Activated naive CD8-positive, alpha-beta T cell treated with anti-CD3 and anti-CD28 coated beads, Interleukin-2, amount 10 ng/mL, durations not matched to agents 7 days and 5 days (primary cell): ENCODE data around the gene DCTN1. TPM values are rescaled to one million over a fixed set of nuclear protein-coding genes. Genes with fewer than 3 reads are reported as not detected.
"Not testable (repeated sequence)": the region's sequence is repeated elsewhere in the genome, so short reads cannot be mapped to it uniquely, and the experiment has no call there.

ENCODE experiments used
- ATAC-seq: fragments of 150-1000 bp; cut with Tn5 transposase; one replicate; pipeline ENCODE4 v1.10.0; 2021; ENCODE audit warnings: low read depth, moderate library complexity
- POLR2A ChIA-PET: fragments of 350-600 bp; sonication (Branson Sonifier 250); formaldehyde crosslinking; loops from one replicate; lab custom pipeline; 2021; ENCODE audit warnings: antibody characterized with exemption; lab: Charles Lee
- DNase-seq: peaks from one replicate; pipeline ENCODE4 v3.0.0; 2021
- H3K27ac Mint-ChIP-seq: one replicate; pipeline ENCODE4 v1.8.0; 2022; ENCODE audit warnings: mild to moderate bottlenecking, mixed read lengths
- H3K27me3 Mint-ChIP-seq: one replicate; pipeline ENCODE4 v1.8.0; 2022; ENCODE audit warnings: mild to moderate bottlenecking, moderate library complexity, mixed read lengths
- H3K36me3 Mint-ChIP-seq: one replicate; pipeline ENCODE4 v1.8.0; 2021; ENCODE audit warnings: mild to moderate bottlenecking, mixed read lengths
- H3K4me1 Mint-ChIP-seq: one replicate; pipeline ENCODE4 v1.8.0; 2021; ENCODE audit warnings: mixed read lengths
- H3K4me3 Mint-ChIP-seq: one replicate; pipeline ENCODE4 v1.8.0; 2022; ENCODE audit warnings: mild to moderate bottlenecking, moderate library complexity, mixed read lengths
- H3K9me3 Mint-ChIP-seq: one replicate; pipeline ENCODE4 v1.8.0; 2021; ENCODE audit warnings: mixed read lengths
- total RNA-seq, 2 experiments: library from RNA; stranded (reverse); gene quantifications; one replicate each; pipeline ENCODE4 v1.2.3, GENCODE V29; 2021

The DCTN1 gene
- 100 to 1,000 TPM; 111 to 113 TPM for total RNA-seq

DNA sequence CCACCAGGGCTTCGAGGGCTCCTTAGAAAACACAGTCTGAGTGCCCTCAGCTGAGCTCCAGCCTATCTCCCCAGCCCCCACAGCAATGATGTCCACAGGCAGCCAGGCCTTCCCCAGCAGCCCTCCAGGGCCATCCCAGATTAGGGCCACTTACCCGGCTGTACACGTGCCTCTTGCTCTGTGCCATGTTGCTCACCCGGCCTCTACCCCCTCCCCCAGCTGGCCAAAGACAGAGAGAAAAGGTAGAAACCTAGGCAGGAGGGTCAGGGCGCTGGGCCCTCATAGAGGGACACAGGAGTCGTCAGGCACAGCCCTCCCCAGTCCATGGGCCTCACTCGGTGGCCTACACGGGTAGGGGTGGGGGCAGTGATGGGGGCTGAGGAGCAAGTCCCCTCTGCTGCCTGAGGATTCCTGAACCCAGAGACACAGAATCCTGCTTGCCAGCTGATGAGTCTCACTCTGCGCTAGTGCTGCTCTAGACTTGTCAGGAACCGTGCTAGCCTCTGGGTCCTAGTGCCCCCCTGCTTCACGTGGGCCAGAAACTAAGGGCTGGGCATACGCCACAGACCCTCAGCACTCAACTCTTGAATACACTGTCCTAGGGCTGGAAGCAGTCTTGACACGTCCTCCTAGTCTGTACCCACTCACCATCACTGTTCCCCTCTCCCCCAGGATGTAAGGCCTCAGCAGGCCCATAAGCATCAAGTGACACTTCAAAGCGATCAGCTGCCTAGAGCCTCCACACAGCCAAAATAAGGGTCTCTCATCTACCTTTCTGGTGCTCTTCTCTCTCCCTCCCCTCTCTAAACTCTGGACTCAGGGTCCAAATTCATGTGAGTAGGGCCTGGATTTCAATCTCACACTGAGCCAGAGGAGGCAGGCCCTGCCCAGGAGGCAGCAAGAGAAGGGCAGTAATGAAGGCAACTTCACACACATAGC, at the start of gene DCTN1:
TSS of gene DCTN1 (minus strand) at position 461 of the 939 bp plus-strand sequence. CDS start at position 187, 274 bp downstream.
- H3K4me3 Mint-ChIP-seq = peak within 1 kb of the TSS; percentile 15
- peak within 1 kb of the TSS; percentile 35 for H3K27ac Mint-ChIP-seq
- peak; percentile 42 for DNase-seq
- POLR2A ChIA-PET = no interaction called here
- peak; percentile 75 for ATAC-seq
- H3K4me1 Mint-ChIP-seq = peaks cover 38% of the 10 kb centered on the region
- no peaks in the 10 kb centered on the region for H3K9me3 Mint-ChIP-seq
- no peaks in the 10 kb centered on the region for H3K27me3 Mint-ChIP-seq
- peaks cover 12% of the 10 kb centered on the region for H3K36me3 Mint-ChIP-seq

DNA sequence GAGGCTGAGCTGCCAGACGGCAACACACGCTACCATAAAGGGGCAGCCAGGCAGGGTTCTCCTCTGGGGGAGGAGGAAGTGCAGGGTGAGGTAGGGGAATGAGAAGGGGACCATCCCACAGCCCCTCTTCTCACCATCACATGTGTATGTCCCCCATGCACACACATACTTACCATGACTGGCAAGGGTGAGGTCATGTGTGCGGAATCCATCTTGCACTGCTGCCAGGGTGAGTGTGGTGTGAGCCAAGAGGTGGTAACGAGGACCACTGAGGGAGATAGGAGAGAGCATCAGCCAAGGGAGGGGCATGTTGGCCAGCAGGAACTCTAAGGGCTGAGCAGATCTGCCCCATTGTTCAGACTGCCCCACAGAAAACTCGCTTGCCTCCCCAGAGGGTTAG, 48.6 kb upstream of the DCTN1 start:
- Mint-ChIP-seq H3K27me3 (no peaks in the 10 kb centered on the region), H3K4me3 (no peak overlapping the region), H3K4me1 (peaks cover 2% of the 10 kb centered on the region), H3K36me3 (peaks cover 10% of the 10 kb centered on the region), H3K27ac (no peak overlapping the region), H3K9me3 (no peaks in the 10 kb centered on the region)
- no peak for ATAC-seq
- POLR2A ChIA-PET = no interaction called here
- no peak for DNase-seq

DNA sequence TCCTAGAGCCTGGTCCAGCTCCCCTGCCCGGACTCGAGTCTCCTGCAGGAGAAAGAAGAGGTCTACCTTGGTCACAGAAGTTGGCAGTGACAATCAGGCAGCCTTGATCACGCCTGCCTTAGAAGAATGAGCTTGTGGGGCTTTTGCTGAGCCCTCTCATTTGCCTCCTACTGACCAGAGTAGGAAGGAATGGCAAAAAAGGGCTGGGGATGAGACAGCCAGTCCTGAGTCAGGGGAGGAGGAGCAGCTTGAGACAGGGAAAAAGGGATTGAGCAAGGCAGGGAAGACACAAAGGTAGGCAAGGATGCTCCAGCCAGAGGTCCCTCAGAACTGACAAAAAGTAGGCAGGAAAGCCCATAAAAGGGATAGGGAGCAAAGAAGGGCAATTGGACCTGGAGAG, 47.4 kb upstream of the DCTN1 start:
- H3K4me1 Mint-ChIP-seq = peaks cover 13% of the 10 kb centered on the region
- no peak overlapping the region for H3K4me3 Mint-ChIP-seq
- H3K9me3 Mint-ChIP-seq = no peaks in the 10 kb centered on the region
- POLR2A ChIA-PET = interaction anchor here (0.5 kb wide), 1 partner anchor 439 kb away, joined by 5 read pairs; no protein-coding TSS in a partner anchor
- H3K27ac Mint-ChIP-seq = no peak overlapping the region
- peaks cover 14% of the 10 kb centered on the region for H3K36me3 Mint-ChIP-seq
- DNase-seq (no peak), ATAC-seq (no peak)
- no peaks in the 10 kb centered on the region for H3K27me3 Mint-ChIP-seq

- POLR2A ChIA-PET = no interaction called here
- Mint-ChIP-seq H3K4me1 (peaks cover 13% of the 10 kb centered on the region), H3K36me3 (peaks cover 14% of the 10 kb centered on the region), H3K4me3 (no peak overlapping the region), H3K27me3 (no peaks in the 10 kb centered on the region), H3K27ac (no peak overlapping the region), H3K9me3 (no peaks in the 10 kb centered on the region)
- no peak for ATAC-seq
- no peak for DNase-seq
Observed at GRCh38 chr2:74426181-74426758, 46.2 kb upstream of the DCTN1 start.

DNA sequence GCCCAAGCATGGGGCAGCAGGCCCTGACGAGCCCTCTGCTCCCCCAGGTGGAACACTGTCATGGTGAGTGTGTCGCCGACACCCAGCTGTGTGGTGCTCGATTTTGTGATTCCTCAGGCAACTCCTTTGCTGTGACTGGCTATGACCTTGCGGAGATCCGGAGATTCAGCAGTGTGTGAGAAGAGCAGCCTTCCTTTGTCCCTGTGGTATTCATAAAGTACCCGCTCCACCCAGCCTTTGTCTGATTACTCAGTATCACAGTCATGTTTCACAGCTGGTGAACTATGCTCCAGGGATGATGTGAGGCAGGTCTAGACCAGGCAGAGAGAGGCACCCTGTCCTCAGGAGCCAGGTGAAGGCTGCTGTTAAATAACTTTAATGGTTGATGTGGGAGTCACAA, 45.4 kb upstream of the DCTN1 start:
- H3K27ac Mint-ChIP-seq = no peak overlapping the region
- POLR2A ChIA-PET = interaction anchor here (0.5 to 1.7 kb wide), 2 partner anchors 29 to 88 kb away, joined by 3 to 5 read pairs; partner anchors contain the start of gene INO80B
- no peaks in the 10 kb centered on the region for H3K27me3 Mint-ChIP-seq
- H3K4me3 Mint-ChIP-seq = no peak overlapping the region
- H3K9me3 Mint-ChIP-seq = no peaks in the 10 kb centered on the region
- peaks cover 14% of the 10 kb centered on the region for H3K4me1 Mint-ChIP-seq
- DNase-seq (no peak), ATAC-seq (no peak)
- H3K36me3 Mint-ChIP-seq = peaks cover 14% of the 10 kb centered on the region

DNA sequence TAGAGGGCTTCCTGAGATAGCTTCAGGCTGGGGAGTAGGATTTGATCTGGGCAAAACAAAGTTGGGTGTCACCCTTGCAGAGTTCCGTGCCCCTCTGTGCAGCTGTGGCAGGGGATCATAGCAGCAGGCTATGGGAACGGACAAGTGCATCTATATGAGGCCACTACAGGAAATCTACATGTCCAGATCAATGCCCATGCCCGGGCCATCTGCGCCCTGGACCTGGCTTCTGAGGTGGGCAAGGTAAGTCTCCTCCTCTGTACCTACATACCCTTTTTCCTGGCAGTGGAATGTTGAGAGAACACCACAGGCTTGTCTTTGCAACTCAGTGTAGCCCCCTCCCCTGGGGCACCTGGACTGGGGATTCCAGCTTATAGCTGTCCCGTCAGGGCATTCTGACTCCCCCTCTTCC, 44.9 kb upstream of the DCTN1 start:
- POLR2A ChIA-PET = interaction anchor here (0.5 to 1.7 kb wide), 2 partner anchors 30 to 88 kb away, joined by 3 to 5 read pairs; partner anchors contain the start of gene INO80B
- no peak overlapping the region for H3K27ac Mint-ChIP-seq
- no peak overlapping the region for H3K4me3 Mint-ChIP-seq
- no peak for DNase-seq
- H3K9me3 Mint-ChIP-seq = no peaks in the 10 kb centered on the region
- ATAC-seq = no peak
- H3K4me1 Mint-ChIP-seq = peaks cover 19% of the 10 kb centered on the region
- H3K36me3 Mint-ChIP-seq = peaks cover 14% of the 10 kb centered on the region
- no peaks in the 10 kb centered on the region for H3K27me3 Mint-ChIP-seq

- Mint-ChIP-seq H3K4me3 (no peak overlapping the region), H3K27ac (no peak overlapping the region), H3K4me1 (peaks cover 19% of the 10 kb centered on the region), H3K27me3 (no peaks in the 10 kb centered on the region), H3K36me3 (peaks cover 14% of the 10 kb centered on the region), H3K9me3 (no peaks in the 10 kb centered on the region)
- POLR2A ChIA-PET = interaction anchor here (1.7 kb wide), 1 partner anchor 31 kb away, joined by 5 read pairs; the partner anchor contains the start of gene INO80B
- DNase-seq = no peak
- ATAC-seq = no peak
Observed at GRCh38 chr2:74424139-74424992, 44.3 kb upstream of the DCTN1 start.

DNA sequence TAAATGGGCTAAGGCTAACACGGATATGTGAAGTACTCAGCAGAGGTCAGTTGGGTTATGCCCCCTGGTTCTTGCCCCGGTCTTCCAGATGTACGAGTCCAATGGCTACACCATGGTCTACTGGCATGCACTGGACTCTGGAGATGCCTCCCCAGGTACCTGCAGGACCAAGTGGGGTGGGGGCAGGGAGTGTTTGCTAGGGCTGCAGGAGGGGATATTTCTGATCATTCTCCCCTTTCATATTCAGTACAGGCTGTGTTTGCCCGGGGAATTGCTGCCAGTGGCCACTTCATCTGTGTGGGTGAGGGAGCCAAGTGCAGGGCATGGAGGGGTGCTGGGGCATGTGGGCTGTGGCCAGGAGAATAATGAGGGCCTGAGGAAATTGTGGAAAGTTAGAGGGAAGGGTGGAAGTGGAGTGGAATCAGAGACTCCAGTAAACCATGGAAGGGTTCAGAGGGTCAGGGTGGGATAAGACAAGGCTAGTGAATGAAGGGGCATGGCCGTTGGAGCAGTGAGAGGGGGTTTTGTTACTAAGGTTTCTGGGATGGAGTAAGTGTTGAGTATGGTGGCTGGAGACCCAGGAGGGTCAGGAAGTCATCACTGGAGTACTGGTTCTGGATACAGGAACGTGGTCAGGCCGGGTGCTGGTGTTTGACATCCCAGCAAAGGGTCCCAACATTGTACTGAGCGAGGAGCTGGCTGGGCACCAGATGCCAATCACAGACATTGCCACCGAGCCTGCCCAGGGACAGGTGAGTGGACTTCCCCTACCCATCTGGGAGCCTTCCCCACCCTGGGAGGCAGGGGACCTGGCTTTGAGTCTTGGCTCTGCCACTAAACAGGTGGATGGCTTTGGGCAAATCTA, 43.4 kb upstream of the DCTN1 start:
- no peak for DNase-seq
- Mint-ChIP-seq H3K9me3 (no peaks in the 10 kb centered on the region), H3K4me3 (peak overlapping the region; percentile 99), H3K27me3 (no peaks in the 10 kb centered on the region), H3K27ac (peak overlapping the region; percentile 99), H3K4me1 (peaks cover 19% of the 10 kb centered on the region), H3K36me3 (peaks cover 14% of the 10 kb centered on the region)
- no peak for ATAC-seq
- POLR2A ChIA-PET = interaction anchor here (1.2 to 4.1 kb wide), 2 partner anchors 33 to 107 kb away, joined by 3 to 58 read pairs; partner anchors contain the start of genes INO80B and WBP1

- Mint-ChIP-seq H3K27me3 (no peaks in the 10 kb centered on the region), H3K4me1 (peaks cover 19% of the 10 kb centered on the region), H3K36me3 (peaks cover 14% of the 10 kb centered on the region), H3K9me3 (no peaks in the 10 kb centered on the region), H3K27ac (peak within 1 kb of the TSS; percentile 99), H3K4me3 (peak within 1 kb of the TSS; percentile 99)
- POLR2A ChIA-PET = interaction anchor here (0.6 to 4.1 kb wide), 18 partner anchors 8 to 593 kb away, joined by 3 to 58 read pairs (median 5); partner anchors contain the start of genes CCDC142, INO80B, MOB1A and MOGS
- peak; percentile 80 for ATAC-seq
- peak; percentile 99 for DNase-seq
Observed at GRCh38 chr2:74421221-74421870, 41.2 kb upstream of the DCTN1 start, which contains the start of the genes C2orf81 and WDR54. Gene C2orf81 (minus strand): TSS chr2:74421619. CDS start chr2:74421560, 59 bp downstream. Gene WDR54 (plus strand): TSS chr2:74421730. CDS start chr2:74422154, 424 bp downstream.

DNA sequence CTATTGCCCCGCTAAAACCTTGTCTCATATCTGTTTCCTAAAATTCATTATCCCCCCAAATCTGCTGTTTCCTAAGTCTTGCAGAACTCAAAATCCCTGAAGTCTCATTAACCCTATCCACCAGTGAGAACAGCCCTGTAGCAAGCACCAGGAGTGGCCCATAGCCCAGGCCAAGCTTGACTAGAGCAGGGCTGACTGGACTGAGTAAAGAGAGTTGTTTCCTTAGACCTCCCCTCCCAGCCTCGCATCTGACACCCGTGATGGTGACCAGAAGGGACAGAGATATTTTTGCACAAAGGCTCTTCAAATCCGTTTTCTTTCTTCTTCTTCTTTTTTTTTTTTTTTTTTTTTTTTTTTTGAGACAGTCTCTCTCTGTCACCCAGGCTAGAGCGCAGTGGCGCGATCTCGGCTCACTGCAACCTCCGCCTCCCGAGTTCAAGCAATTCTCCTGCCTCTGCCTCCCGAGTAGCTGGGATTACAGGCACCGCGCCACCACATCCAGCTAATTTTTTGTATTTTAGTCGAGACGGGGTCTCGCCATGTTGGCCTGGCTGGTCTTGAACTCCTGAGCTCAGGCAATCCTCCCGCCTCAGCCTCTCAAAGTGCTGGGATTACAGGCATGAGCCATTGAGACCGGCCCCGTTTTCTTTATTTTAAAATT, 40.5 kb upstream of the DCTN1 start:
- POLR2A ChIA-PET = interaction anchor here (0.7 to 4.1 kb wide), 18 partner anchors 8 to 592 kb away, joined by 3 to 58 read pairs (median 5); partner anchors contain the start of genes CCDC142, INO80B, MOB1A and MOGS
- Mint-ChIP-seq H3K36me3 (peaks cover 11% of the 10 kb centered on the region), H3K4me1 (peaks cover 24% of the 10 kb centered on the region), H3K4me3 (peak overlapping the region; percentile 99), H3K27ac (peak overlapping the region; percentile 80)
- not testable (repeated sequence) for H3K9me3 Mint-ChIP-seq, DNase-seq, H3K27me3 Mint-ChIP-seq, ATAC-seq

- peak overlapping the region; percentile 69 for H3K27ac Mint-ChIP-seq
- POLR2A ChIA-PET = interaction anchor here (0.7 to 4.1 kb wide), 3 partner anchors 20 to 169 kb away, joined by 3 to 58 read pairs (median 4); partner anchors contain the start of genes INO80B and WBP1
- ATAC-seq = no peak
- H3K27me3 Mint-ChIP-seq = no peaks in the 10 kb centered on the region
- H3K9me3 Mint-ChIP-seq = no peaks in the 10 kb centered on the region
- no peak for DNase-seq
- H3K4me1 Mint-ChIP-seq = peaks cover 26% of the 10 kb centered on the region
- H3K36me3 Mint-ChIP-seq = peaks cover 9% of the 10 kb centered on the region
- H3K4me3 Mint-ChIP-seq = peak overlapping the region; percentile 32
Observed at GRCh38 chr2:74420006-74420405, 39.9 kb upstream of the DCTN1 start.
